Thyroid gland (tissue), 4 donors: ENCODE measurements around the gene MB21D2. TPM values are rescaled to one million over a fixed set of nuclear protein-coding genes. Genes with fewer than 3 reads are reported as not detected.

Source experiments
- DNase-seq, 2 donors: peaks; one replicate each; pipeline ENCODE4 v3.0.0-alpha.2; 2019
- H3K27ac ChIP-seq, 3 donors: fragments of 200-600 bp; sonication (generic); 1 replicate in 2 of 3; 2 replicates in 1 of 3; pipeline ENCODE4 v1.5.1; 2016 to 2019; ENCODE audit warnings: mild to moderate bottlenecking in 1 of 3, moderate library complexity in 1 of 3
- H3K27me3 ChIP-seq: fragments of 200-600 bp; sonication (generic); one replicate; pipeline ENCODE4 v1.5.1; 2019
- H3K36me3 ChIP-seq, 2 donors: fragments of 200-600 bp; sonication (generic); one replicate each; pipeline ENCODE4 v1.5.1; 2016 to 2019
- H3K4me1 ChIP-seq, 2 donors: fragments of 200-600 bp; sonication (generic); one replicate each; pipeline ENCODE4 v1.5.1; 2017 to 2019
- H3K4me3 ChIP-seq, 3 donors: fragments of 200-600 bp; sonication (generic); replicated peaks in 1 of 3; 1 replicate in 2 of 3; 2 replicates in 1 of 3; pipeline ENCODE4 v1.5.1; 2016; ENCODE audit warnings: mild to moderate bottlenecking in 1 of 3
- H3K9me3 ChIP-seq: fragments of 200-600 bp; sonication (generic); one replicate; pipeline ENCODE4 v1.5.1; 2017
- POLR2A ChIP-seq, 2 donors: fragments of 450-650 bp; IDR thresholded peaks; one replicate each; pipeline ENCODE4 v1.6.1; 2017; ENCODE audit warnings: antibody characterized with exemption in 2 of 2, mild to moderate bottlenecking in 2 of 2, moderate library complexity in 1 of 2
- WGBS, 2 donors: methylation state at CpG; one replicate each; pipeline ENCODE4 v1.1.5; 2017; 5-methylcytosine and 5-hydroxymethylcytosine counted together
- intact Hi-C: fragments of 100-400 bp; cut with DNase I; formaldehyde crosslinking; loops from one replicate; pipeline ENCODE4 v1.15.1; 2023
- total RNA-seq, 4 donors: library from RNA; depleted of rRNA; stranded (reverse); fragments of >200 nt; gene quantifications; one replicate each; pipeline ENCODE4 v1.2.3, GENCODE V29; 2016
- TF ChIP-seq, protein P1 (sequence below), 6 experiments: fragments of 200-600 bp in 3 of 6; fragments of 450-650 bp in 3 of 6; sonication (generic) in 3 of 6; IDR thresholded peaks; one replicate each; pipeline ENCODE4 v1.5.1; 2016 to 2019; ENCODE audit warnings: antibody characterized with exemption in 6 of 6, mild to moderate bottlenecking in 2 of 6, inconsistent platforms in 1 of 6, moderate library complexity in 1 of 6

MB21D2 gene
- total RNA-seq, 4 donors from 2014 or later, result 3.4 to 5.2 (median 3.9) TPM

DNA sequence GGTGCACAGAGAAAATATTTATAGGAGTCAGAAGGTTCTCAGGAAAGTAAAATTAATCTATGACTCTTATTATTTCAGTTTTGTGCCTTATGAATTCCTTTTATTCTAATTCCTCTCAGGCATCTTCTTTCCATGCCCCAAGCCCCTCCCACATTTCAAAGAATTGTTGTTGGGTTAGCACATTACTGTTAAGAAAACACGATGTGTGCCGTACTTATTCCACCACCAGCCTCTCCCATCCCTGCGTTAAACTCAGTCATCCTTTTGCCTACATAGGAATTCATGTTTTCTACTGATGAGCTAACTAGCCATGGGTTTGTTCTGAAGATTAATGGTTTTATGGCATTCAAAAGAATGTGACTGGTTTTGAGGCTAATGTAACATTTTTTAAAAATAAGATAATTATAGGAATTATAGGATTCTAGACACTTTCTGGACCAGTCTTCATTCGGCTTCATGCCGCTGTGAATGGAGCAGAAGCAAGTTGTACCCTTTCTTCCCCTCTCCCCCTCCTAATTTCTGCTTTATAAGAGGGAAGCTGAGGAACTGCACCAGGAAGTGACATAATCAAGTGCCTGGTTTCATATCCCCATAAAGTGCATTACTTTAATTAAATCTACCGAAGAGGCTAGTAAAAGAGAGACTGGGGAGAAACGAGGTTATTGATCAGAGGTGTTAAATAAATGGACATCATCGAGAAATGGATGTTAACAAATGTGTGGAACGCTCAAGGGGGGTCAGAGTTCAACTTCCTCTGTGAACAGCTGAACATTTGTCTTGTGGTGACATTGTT, 12.3 kb upstream of the MB21D2 start:
- DNase-seq, result no peak
- 72 to 80% methylated on average over 9 of the region's 9 CpGs for WGBS, 2 donors
- intact Hi-C loops, result no loop called here
- Histone ChIP-seq H3K4me3 (no peak overlapping the region), H3K9me3 (no peaks in the 10 kb centered on the region), H3K27ac (no peak overlapping the region), H3K27me3 (no peaks in the 10 kb centered on the region), H3K4me1 (no peaks in the 10 kb centered on the region), H3K36me3 (no peaks in the 10 kb centered on the region)
- TF ChIP-seq, protein P1, sequence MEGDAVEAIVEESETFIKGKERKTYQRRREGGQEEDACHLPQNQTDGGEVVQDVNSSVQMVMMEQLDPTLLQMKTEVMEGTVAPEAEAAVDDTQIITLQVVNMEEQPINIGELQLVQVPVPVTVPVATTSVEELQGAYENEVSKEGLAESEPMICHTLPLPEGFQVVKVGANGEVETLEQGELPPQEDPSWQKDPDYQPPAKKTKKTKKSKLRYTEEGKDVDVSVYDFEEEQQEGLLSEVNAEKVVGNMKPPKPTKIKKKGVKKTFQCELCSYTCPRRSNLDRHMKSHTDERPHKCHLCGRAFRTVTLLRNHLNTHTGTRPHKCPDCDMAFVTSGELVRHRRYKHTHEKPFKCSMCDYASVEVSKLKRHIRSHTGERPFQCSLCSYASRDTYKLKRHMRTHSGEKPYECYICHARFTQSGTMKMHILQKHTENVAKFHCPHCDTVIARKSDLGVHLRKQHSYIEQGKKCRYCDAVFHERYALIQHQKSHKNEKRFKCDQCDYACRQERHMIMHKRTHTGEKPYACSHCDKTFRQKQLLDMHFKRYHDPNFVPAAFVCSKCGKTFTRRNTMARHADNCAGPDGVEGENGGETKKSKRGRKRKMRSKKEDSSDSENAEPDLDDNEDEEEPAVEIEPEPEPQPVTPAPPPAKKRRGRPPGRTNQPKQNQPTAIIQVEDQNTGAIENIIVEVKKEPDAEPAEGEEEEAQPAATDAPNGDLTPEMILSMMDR (IDR thresholded peaks at IDR 0.05), result no peak
- no peak for TF ChIP-seq POLR2A (IDR thresholded peaks at IDR 0.05)

DNA sequence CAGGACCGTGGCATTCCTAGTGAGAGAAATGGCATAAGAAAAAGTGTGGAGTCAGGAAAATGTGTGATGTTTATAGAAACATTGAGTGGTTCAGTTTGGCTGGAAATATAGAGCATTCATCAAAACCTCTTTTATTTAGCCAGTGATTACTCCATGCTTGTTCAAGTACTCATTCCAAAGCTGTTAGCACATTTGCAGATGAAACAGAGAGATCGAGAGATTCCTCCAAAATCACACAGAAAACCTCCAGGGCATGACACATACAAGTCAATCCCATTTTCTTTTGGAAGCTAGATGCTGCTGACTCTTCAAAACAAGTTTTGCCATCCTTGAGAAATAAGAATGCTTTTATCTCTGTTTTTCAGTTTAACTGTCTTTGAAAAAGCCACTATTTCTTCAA, 11.5 kb upstream of the MB21D2 start:
- no peak for TF ChIP-seq POLR2A (IDR thresholded peaks at IDR 0.05)
- TF ChIP-seq, protein P1 (IDR thresholded peaks at IDR 0.05), result no peak
- H3K36me3 ChIP-seq, result no peaks in the 10 kb centered on the region
- no peak overlapping the region for H3K4me3 ChIP-seq
- intact Hi-C loops, result no loop called here
- H3K9me3 ChIP-seq, result no peaks in the 10 kb centered on the region
- WGBS, 2 donors, result 59 to 66% methylated on average over 2 of the region's 2 CpGs
- H3K27me3 ChIP-seq, result no peaks in the 10 kb centered on the region
- no peak for DNase-seq
- no peaks in the 10 kb centered on the region for H3K4me1 ChIP-seq
- no peak overlapping the region for H3K27ac ChIP-seq

GRCh38 chr3:192928720-192929119, 11.1 kb upstream of the MB21D2 start:
- no peaks in the 10 kb centered on the region for H3K9me3 ChIP-seq

DNA sequence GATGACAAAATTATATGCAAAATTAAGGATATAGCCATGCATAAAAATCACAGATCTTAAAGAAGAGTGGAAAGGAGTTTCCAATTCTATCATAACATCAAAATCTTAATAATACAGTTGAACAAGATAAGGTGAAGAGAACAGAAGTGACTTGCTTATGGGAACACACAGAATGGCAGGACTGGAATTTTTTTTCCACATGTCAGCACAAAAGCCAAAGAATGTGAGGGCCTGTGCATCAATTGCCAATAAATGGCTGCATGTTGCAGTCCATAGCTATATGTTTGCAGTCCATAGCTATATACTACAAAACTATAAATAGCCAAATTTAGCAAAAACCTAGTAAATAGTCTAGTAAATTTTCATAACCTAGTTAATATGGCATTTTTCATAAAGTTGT, 10.4 kb upstream of the MB21D2 start:
- Histone ChIP-seq H3K9me3 (no peaks in the 10 kb centered on the region), H3K27ac (no peak overlapping the region), H3K36me3 (no peaks in the 10 kb centered on the region), H3K27me3 (no peaks in the 10 kb centered on the region), H3K4me3 (no peak overlapping the region), H3K4me1 (no peaks in the 10 kb centered on the region)
- no peak for DNase-seq
- intact Hi-C loops, result no loop called here
- TF ChIP-seq, protein P1 (IDR thresholded peaks at IDR 0.05), result no peak
- TF ChIP-seq POLR2A (IDR thresholded peaks at IDR 0.05), result no peak

More at GRCh38 chr3:192928720-192929119, 11.1 kb upstream of the MB21D2 start:
- WGBS, 2 donors, result 86 to 91% methylated on average over 5 to 6 of the region's 6 CpGs
- Histone ChIP-seq H3K4me1 (no peaks in the 10 kb centered on the region), H3K36me3 (no peaks in the 10 kb centered on the region), H3K4me3 (no peak overlapping the region), H3K27ac (no peak overlapping the region), H3K27me3 (no peaks in the 10 kb centered on the region)
- DNase-seq, result no peak
- intact Hi-C loops, result no loop called here
- no peak for TF ChIP-seq POLR2A (IDR thresholded peaks at IDR 0.05)
- TF ChIP-seq, protein P1 (IDR thresholded peaks at IDR 0.05), result no peak

DNA sequence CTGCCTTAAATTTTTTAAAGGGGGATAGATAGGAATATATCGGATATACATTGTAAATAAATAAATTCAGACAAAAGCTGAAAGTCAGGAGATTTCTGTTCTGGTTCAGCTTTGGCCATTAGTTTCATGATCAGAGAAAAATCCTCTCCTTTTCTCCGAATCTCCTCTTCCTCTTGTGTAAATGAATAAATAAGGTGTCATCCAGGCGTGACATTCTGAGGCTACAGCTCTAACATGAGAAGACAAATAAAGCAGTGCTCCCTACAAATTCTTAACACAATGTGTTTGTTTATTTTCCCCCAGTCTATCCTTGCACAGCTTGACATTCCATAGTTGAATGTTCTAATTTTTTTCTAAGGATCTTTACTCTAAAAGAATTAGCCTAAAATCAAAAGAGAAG, 9.4 kb upstream of the MB21D2 start:
- Histone ChIP-seq H3K36me3 (no peaks in the 10 kb centered on the region), H3K27me3 (no peaks in the 10 kb centered on the region), H3K27ac (no peak overlapping the region), H3K9me3 (no peaks in the 10 kb centered on the region), H3K4me1 (no peaks in the 10 kb centered on the region), H3K4me3 (no peak overlapping the region)
- intact Hi-C loops, result no loop called here
- no peak for DNase-seq
- 82% methylated on average over 3 of the region's 3 CpGs for WGBS, 2 donors
- TF ChIP-seq, protein P1 (IDR thresholded peaks at IDR 0.05), result no peak
- TF ChIP-seq POLR2A (IDR thresholded peaks at IDR 0.05), result no peak
